A549 (cell line): ENCODE measurements around the gene NFE2L2.

Source experiments
- CEBPB ChIP-seq, 2 experiments: fragments of >200 bp in 1 of 2; sonication (Bioruptor Twin) in 1 of 2; formaldehyde crosslinking in 1 of 2; IDR thresholded peaks; 2 replicates each; pipeline ENCODE4 v1.6.1; 2012 to 2016
- EP300 ChIP-seq, 2 experiments: fragments of >200 bp; sonication (Bioruptor Twin); formaldehyde crosslinking; IDR thresholded peaks; 2 replicates in 1 of 2; 3 replicates in 1 of 2; pipeline ENCODE4 v1.6.1; 2016 to 2017
- JUN ChIP-seq, 2 experiments: fragments of >200 bp; sonication (Bioruptor Twin); formaldehyde crosslinking; IDR thresholded peaks; 2 replicates in 1 of 2; 3 replicates in 1 of 2; pipeline ENCODE4 v1.6.1; 2016 to 2017
- POLR2A ChIP-seq: IDR thresholded peaks from 2 replicates; pipeline ENCODE4 v1.6.1; 2012; ENCODE audit warnings: mild to moderate bottlenecking, low read length
- ZC3H11A ChIP-seq: fragments of 450-650 bp; IDR thresholded peaks from 2 replicates; pipeline ENCODE4 v1.6.1; 2014; ENCODE audit warnings: antibody characterized with exemption, mild to moderate bottlenecking
- TF ChIP-seq, protein P1 (sequence below): fragments of 200-600 bp; sonication (generic); IDR thresholded peaks from 2 replicates; pipeline ENCODE4 v1.6.1; 2016; ENCODE audit warnings: antibody characterized with exemption, mild to moderate bottlenecking, moderate library complexity
- TF ChIP-seq, protein P2 (sequence below): fragments of 250-450 bp; sonication (Bioruptor Pico); IDR thresholded peaks from 2 replicates; pipeline ENCODE4 v1.5.0; 2020; ENCODE audit warnings: low read depth, mild to moderate bottlenecking, moderate library complexity
- TF ChIP-seq, protein P3 (sequence below): fragments of >200 bp; sonication (Bioruptor Twin); formaldehyde crosslinking; IDR thresholded peaks from 3 replicates; pipeline ENCODE4 v1.5.1; 2016

DNA sequence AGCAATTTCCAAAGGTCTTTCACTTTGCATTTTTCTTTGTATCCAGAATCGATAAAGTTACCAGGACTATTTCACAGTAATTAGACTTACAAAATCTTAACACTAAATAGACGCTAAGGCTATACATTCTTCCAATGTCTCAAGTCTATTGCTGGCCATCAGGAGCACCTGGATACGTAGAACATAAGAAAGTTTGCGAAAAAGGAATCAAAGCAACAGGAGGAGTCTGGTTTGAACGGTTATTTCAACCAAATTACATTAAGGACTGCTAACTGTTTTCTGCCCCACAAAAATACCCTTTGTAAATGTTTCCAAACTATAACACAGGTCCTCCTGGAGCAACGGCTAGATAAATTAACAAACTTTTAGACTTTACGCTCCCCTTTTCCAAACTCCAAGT, 53.4 kb downstream of the NFE2L2 start:
- no peak for TF ChIP-seq POLR2A
- no peak for TF ChIP-seq EP300 (IDR thresholded peaks at IDR 0.05)
- TF ChIP-seq, protein P1, sequence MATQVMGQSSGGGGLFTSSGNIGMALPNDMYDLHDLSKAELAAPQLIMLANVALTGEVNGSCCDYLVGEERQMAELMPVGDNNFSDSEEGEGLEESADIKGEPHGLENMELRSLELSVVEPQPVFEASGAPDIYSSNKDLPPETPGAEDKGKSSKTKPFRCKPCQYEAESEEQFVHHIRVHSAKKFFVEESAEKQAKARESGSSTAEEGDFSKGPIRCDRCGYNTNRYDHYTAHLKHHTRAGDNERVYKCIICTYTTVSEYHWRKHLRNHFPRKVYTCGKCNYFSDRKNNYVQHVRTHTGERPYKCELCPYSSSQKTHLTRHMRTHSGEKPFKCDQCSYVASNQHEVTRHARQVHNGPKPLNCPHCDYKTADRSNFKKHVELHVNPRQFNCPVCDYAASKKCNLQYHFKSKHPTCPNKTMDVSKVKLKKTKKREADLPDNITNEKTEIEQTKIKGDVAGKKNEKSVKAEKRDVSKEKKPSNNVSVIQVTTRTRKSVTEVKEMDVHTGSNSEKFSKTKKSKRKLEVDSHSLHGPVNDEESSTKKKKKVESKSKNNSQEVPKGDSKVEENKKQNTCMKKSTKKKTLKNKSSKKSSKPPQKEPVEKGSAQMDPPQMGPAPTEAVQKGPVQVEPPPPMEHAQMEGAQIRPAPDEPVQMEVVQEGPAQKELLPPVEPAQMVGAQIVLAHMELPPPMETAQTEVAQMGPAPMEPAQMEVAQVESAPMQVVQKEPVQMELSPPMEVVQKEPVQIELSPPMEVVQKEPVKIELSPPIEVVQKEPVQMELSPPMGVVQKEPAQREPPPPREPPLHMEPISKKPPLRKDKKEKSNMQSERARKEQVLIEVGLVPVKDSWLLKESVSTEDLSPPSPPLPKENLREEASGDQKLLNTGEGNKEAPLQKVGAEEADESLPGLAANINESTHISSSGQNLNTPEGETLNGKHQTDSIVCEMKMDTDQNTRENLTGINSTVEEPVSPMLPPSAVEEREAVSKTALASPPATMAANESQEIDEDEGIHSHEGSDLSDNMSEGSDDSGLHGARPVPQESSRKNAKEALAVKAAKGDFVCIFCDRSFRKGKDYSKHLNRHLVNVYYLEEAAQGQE = no peak
- TF ChIP-seq ZC3H11A = no peak
- TF ChIP-seq, protein P2, sequence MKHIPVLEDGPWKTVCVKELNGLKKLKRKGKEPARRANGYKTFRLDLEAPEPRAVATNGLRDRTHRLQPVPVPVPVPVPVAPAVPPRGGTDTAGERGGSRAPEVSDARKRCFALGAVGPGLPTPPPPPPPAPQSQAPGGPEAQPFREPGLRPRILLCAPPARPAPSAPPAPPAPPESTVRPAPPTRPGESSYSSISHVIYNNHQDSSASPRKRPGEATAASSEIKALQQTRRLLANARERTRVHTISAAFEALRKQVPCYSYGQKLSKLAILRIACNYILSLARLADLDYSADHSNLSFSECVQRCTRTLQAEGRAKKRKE (CRISPR knock-in tag) = no peak
- TF ChIP-seq, protein P3, sequence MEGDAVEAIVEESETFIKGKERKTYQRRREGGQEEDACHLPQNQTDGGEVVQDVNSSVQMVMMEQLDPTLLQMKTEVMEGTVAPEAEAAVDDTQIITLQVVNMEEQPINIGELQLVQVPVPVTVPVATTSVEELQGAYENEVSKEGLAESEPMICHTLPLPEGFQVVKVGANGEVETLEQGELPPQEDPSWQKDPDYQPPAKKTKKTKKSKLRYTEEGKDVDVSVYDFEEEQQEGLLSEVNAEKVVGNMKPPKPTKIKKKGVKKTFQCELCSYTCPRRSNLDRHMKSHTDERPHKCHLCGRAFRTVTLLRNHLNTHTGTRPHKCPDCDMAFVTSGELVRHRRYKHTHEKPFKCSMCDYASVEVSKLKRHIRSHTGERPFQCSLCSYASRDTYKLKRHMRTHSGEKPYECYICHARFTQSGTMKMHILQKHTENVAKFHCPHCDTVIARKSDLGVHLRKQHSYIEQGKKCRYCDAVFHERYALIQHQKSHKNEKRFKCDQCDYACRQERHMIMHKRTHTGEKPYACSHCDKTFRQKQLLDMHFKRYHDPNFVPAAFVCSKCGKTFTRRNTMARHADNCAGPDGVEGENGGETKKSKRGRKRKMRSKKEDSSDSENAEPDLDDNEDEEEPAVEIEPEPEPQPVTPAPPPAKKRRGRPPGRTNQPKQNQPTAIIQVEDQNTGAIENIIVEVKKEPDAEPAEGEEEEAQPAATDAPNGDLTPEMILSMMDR = no peak
- TF ChIP-seq JUN (IDR thresholded peaks at IDR 0.05) = no peak
- no peak for TF ChIP-seq CEBPB (IDR thresholded peaks at IDR 0.05)
